ENCODE measurements around the gene ARPC2.
"Not testable (repeated sequence)": the region's sequence is repeated elsewhere in the genome, so short reads cannot be mapped to it uniquely, and the experiment has no call there.

- TF ChIP-seq CTCF (IDR thresholded peaks at IDR 0.05; ENCODE audit: poor library complexity); EZH2phosphoT487 (IDR thresholded peaks at IDR 0.05; ENCODE audit: low read depth, severe bottlenecking, unreplicated experiment): not testable (repeated sequence)
These were observed 45.2 kb upstream of the ARPC2 start for GRCh38 chr2:218171744-218172143.

Data from hepatocyte (in vitro differentiated cells).